Large intestine (tissue), 3 donors: ENCODE results near the gene HDDC2. TPM values are rescaled to one million over a fixed set of nuclear protein-coding genes. Genes with fewer than 3 reads are reported as not detected.

ENCODE experiments used
- DNase-seq, 2 donors: peaks; one replicate each; pipeline versions ENCODE4 v3.0.0 to v3.0.0-alpha.2; 2013
- H3K27ac ChIP-seq: one replicate; pipeline ENCODE4 v1.5.1; 2013; ENCODE audit warnings: low read length
- H3K27me3 ChIP-seq: 2 replicates; pipeline ENCODE4 v1.6.1; 2013; ENCODE audit warnings: low read length; ENCODE audit not compliant: control insufficient read depth, insufficient read depth
- H3K36me3 ChIP-seq: 2 replicates; pipeline ENCODE4 v1.6.1; 2013; ENCODE audit warnings: low read length; ENCODE audit not compliant: control insufficient read depth, insufficient read depth
- H3K4me1 ChIP-seq: one replicate; pipeline ENCODE4 v1.6.1; 2013; ENCODE audit warnings: low read length; ENCODE audit not compliant: control insufficient read depth, insufficient read depth
- H3K4me3 ChIP-seq: one replicate; pipeline ENCODE4 v1.5.1; 2013; ENCODE audit warnings: low read length
- H3K9me3 ChIP-seq: one replicate; pipeline ENCODE4 v1.6.1; 2013; ENCODE audit warnings: mild to moderate bottlenecking, low read depth, low read length, moderate library complexity; ENCODE audit not compliant: control insufficient read depth
- WGBS: methylation state at CpG from one replicate; pipeline ENCODE4 v1.1.5; 2013; ENCODE audit warnings: low lambda C conversion rate; ENCODE audit not compliant: insufficient coverage; 5-methylcytosine and 5-hydroxymethylcytosine counted together
- polyA plus RNA-seq: library from polyadenylated mRNA; unstranded; fragments of 120-200 nt; gene quantifications from one replicate; pipeline ENCODE4 v1.2.1, GENCODE V29; 2013

HDDC2 gene
- polyA plus RNA-seq, 1 donor: 93.7 TPM

GRCh38 chr6:125258651-125259353, 43.0 kb downstream of the HDDC2 start:
- Histone ChIP-seq H3K27ac (no peak overlapping the region), H3K4me1 (no peaks in the 10 kb centered on the region), H3K27me3 (no peaks in the 10 kb centered on the region), H3K4me3 (no peak overlapping the region), H3K9me3 (no peaks in the 10 kb centered on the region), H3K36me3 (peaks cover 10% of the 10 kb centered on the region)
- WGBS: no CpG with 5 or more reads among the region's 2 CpGs
- no peak for DNase-seq

- Histone ChIP-seq H3K4me1 (no peaks in the 10 kb centered on the region), H3K36me3 (peaks cover 7% of the 10 kb centered on the region), H3K4me3 (no peak overlapping the region), H3K27ac (no peak overlapping the region), H3K9me3 (no peaks in the 10 kb centered on the region), H3K27me3 (no peaks in the 10 kb centered on the region)
- no CpG with 5 or more reads among the region's 3 CpGs for WGBS
- DNase-seq: no peak
Measured at GRCh38 chr6:125257351-125257750, 44.4 kb downstream of the HDDC2 start.

GRCh38 chr6:125255201-125255600, 46.6 kb downstream of the HDDC2 start:
- no peaks in the 10 kb centered on the region for H3K9me3 ChIP-seq
- WGBS: no CpG with 5 or more reads among the region's 3 CpGs
- no peak for DNase-seq
- H3K27ac ChIP-seq: no peak overlapping the region
- H3K36me3 ChIP-seq: peaks cover 6% of the 10 kb centered on the region
- no peak overlapping the region for H3K4me3 ChIP-seq
- no peaks in the 10 kb centered on the region for H3K4me1 ChIP-seq
- H3K27me3 ChIP-seq: no peaks in the 10 kb centered on the region

DNA sequence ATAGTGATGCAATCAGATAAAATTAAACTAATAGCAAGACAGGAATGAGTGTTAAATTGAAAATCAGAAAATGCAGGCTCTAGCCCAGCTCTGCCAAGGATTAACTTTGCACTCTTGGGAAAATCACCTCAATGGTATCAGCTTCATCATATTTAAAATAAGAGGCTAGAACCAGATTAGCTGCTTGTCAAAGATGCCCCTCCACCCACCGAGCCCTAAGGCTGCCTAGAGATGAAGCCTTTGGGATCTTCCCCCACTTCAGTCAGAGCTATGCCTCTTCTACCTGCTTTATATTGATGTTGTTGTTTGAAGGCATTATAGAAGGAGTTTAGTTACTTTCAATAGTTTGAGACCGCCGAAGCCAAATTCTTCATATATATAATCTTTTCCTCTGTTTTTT, 47.4 kb downstream of the HDDC2 start:
- Histone ChIP-seq H3K4me3 (no peak overlapping the region), H3K4me1 (no peaks in the 10 kb centered on the region)
- 100% methylated on average over 1 of the region's 3 CpGs for WGBS

DNA sequence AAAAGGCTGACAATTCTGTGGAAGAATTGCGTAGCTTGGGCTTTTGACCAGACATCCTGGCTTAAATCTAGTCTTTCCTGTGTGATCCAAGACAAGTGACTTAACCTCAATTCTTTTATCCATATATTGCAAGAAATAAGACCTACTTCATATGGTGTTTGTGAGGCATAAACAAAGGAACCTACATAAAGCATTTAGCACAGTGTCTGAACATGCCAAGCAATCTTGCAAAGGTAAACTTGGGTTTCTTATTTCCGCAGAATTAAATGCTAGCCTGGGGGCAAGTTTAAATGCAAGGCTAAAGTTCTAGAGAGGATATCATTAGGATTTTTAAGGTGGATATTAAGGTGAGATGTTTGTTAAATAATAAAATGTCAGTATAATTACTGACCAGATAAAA, 47.9 kb downstream of the HDDC2 start:
- H3K27me3 ChIP-seq: no peaks in the 10 kb centered on the region
- peaks cover 11% of the 10 kb centered on the region for H3K36me3 ChIP-seq
- H3K4me3 ChIP-seq: no peak overlapping the region
- H3K4me1 ChIP-seq: no peaks in the 10 kb centered on the region
- DNase-seq: no peak
- H3K9me3 ChIP-seq: no peaks in the 10 kb centered on the region
- no CpG with 5 or more reads among the region's 2 CpGs for WGBS
- no peak overlapping the region for H3K27ac ChIP-seq

More for the DNA sequence above, 47.4 kb downstream of the HDDC2 start:
- DNase-seq: no peak
- Histone ChIP-seq H3K36me3 (peaks cover 8% of the 10 kb centered on the region), H3K27me3 (no peaks in the 10 kb centered on the region), H3K27ac (no peak overlapping the region), H3K9me3 (no peaks in the 10 kb centered on the region)

DNA sequence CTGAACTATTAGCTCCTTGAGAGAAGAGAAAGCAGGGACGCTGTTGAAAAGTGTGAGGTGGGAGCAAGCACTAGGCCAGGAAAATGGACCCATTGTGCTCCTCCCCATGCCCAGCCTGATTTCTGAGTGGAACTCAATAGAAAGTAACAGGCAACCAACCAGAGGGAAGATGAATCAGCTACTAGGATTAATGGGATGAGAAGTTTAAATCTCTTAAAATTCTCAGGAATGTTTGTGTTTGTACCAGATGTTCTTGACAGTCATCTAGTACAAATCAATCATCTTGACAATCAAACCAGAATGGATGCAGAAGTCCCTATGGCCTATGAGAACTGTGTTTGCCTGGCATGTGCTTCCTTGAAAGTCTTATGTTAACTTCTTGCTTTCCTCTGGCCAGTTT, 48.9 kb downstream of the HDDC2 start:
- H3K4me3 ChIP-seq: no peak overlapping the region
- WGBS: no CpG with 5 or more reads among the region's 1 CpG
- H3K36me3 ChIP-seq: peaks cover 11% of the 10 kb centered on the region
- DNase-seq: no peak
- H3K27ac ChIP-seq: no peak overlapping the region
- no peaks in the 10 kb centered on the region for H3K9me3 ChIP-seq
- no peaks in the 10 kb centered on the region for H3K4me1 ChIP-seq
- no peaks in the 10 kb centered on the region for H3K27me3 ChIP-seq

DNA sequence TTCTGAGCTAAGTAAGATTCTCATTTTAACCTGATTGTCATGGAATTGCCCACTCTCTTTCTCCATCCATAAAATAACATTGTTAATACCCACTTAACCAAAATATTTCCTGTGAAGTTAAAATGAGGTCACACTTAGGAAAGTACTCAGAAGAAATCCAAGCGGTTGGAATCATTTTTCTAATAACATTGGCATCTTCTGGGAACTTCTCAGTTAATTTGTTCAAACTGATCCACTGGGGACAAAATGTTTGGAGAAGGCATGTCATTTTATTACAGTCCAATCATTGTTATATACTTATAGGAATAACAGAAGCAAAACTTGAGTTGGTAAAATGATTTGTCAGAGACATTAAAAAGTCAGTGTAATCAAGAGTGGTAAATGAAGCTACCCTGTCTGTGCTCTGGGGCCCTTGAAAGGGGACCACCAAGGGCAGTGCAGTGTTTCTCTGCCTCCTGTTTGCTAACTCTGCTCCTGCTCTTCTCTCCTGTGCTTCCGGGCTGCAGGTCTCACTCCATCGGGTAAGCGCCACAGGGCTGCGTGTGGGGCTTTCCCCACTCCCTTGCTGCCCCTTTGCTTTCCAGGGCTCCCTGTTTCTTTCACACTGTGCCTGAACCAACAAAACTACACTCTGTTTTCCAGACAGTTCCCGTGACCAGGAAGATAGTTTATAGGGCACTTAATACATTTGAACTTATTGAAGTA, 50.1 kb downstream of the HDDC2 start:
- Histone ChIP-seq H3K9me3 (no peaks in the 10 kb centered on the region), H3K27ac (no peak overlapping the region), H3K4me1 (no peaks in the 10 kb centered on the region), H3K36me3 (peaks cover 12% of the 10 kb centered on the region), H3K4me3 (no peak overlapping the region), H3K27me3 (no peaks in the 10 kb centered on the region)
- DNase-seq: no peak
- WGBS: no CpG with 5 or more reads among the region's 6 CpGs

DNA sequence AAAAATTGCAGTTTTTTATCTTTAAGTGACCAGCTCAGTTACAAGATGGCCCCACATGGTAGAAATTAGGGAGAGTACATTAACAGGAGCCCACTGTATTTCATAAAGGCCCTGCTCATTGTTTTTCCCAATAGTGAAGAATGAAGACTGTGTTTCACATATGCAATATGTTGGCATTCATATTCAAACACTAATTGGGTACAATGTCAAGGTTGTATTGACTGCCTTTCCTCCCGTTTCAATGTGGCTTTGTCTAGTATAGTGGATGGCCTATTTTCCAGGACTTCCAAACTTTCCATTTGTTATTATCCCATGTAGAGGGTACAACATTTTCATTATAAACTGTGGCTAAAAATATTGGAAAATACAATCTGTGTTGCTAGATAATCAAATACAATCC, 51.3 kb downstream of the HDDC2 start:
- WGBS: no CpG with 5 or more reads among the region's 1 CpG
- no peak overlapping the region for H3K27ac ChIP-seq
- H3K27me3 ChIP-seq: no peaks in the 10 kb centered on the region
- H3K36me3 ChIP-seq: peaks cover 12% of the 10 kb centered on the region
- no peak for DNase-seq
- no peaks in the 10 kb centered on the region for H3K9me3 ChIP-seq
- no peaks in the 10 kb centered on the region for H3K4me1 ChIP-seq
- H3K4me3 ChIP-seq: no peak overlapping the region

DNA sequence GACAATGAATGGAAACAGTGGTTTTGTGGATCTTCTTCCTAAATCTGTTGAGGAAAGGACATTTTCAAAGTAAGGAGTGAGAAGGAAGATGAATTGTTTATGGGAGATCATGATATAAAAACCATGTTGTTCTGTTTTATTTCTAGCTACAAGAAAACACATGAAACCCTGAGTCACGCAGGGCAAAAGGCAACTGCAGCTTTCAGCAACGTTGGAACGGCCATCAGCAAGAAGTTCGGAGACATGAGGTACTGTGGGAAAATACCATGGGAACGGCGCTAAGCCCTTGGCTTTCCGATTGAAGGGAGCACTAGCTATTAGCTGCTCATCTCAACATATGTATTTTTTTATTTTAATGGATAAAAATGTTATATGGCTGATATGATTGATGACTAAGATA, 53.6 kb downstream of the HDDC2 start:
- 93% methylated on average over 3 of the region's 7 CpGs for WGBS
- H3K4me3 ChIP-seq: no peak overlapping the region
- no peak overlapping the region for H3K27ac ChIP-seq
- H3K36me3 ChIP-seq: peaks cover 12% of the 10 kb centered on the region
- no peaks in the 10 kb centered on the region for H3K27me3 ChIP-seq
- DNase-seq: no peak
- H3K9me3 ChIP-seq: peaks cover 2% of the 10 kb centered on the region
- H3K4me1 ChIP-seq: no peaks in the 10 kb centered on the region

DNA sequence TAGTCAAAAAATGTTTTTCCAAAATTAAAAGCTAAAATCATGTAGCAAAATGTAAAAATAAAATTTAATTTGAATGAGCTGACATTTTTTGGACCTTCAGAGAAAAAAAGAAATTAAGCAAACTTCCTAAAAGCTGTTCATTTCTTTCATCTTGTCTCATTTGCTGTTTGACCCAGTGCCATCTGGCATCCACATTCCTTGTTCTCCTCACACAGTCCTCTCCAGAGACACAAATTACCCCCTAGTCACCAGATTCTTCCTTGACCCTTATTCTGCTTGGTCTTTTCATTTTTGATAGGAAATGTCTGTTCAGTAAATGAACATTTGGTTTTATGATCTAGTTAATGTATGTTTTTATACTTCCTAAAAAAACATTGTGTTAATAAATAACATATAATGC, 55.2 kb downstream of the HDDC2 start:
- DNase-seq: no peak
- Histone ChIP-seq H3K27ac (no peak overlapping the region), H3K9me3 (peaks cover 2% of the 10 kb centered on the region), H3K4me3 (no peak overlapping the region), H3K27me3 (no peaks in the 10 kb centered on the region), H3K36me3 (peaks cover 12% of the 10 kb centered on the region), H3K4me1 (no peaks in the 10 kb centered on the region)
